Gastroesophageal sphincter (tissue), 4 donors: Measurements from ENCODE around the gene GPLD1. TPM values are rescaled to one million over a fixed set of nuclear protein-coding genes. Genes with fewer than 3 reads are reported as not detected.

Source experiments
- ATAC-seq: fragments of 150-250 bp; one replicate; pipeline ENCODE4 v1.9.1; 2016; ENCODE audit warnings: mild to moderate bottlenecking, moderate library complexity
- H3K27ac ChIP-seq, 4 donors: fragments of 200-600 bp; sonication (generic) in 3 of 4; 1 replicate in 3 of 4; 2 replicates in 1 of 4; pipeline ENCODE4 v1.5.1; 2016 to 2019
- H3K27me3 ChIP-seq: fragments of 200-600 bp; sonication (generic); one replicate; pipeline ENCODE4 v1.5.1; 2019
- H3K36me3 ChIP-seq, 2 donors: fragments of 200-600 bp; sonication (generic); one replicate each; pipeline ENCODE4 v1.5.1; 2019; ENCODE audit warnings: control low read depth in 1 of 2
- H3K4me1 ChIP-seq, 3 donors: fragments of 200-600 bp; sonication (generic); 1 replicate in 2 of 3; 2 replicates in 1 of 3; pipeline ENCODE4 v1.5.1; 2016 to 2019; ENCODE audit warnings: control low read depth in 2 of 3
- H3K4me3 ChIP-seq, 2 donors: fragments of 200-600 bp; sonication (generic); one replicate each; pipeline ENCODE4 v1.5.1; 2019; ENCODE audit warnings: mild to moderate bottlenecking in 1 of 2, moderate library complexity in 1 of 2
- H3K9me3 ChIP-seq, 3 donors: fragments of 200-600 bp; sonication (generic); one replicate each; pipeline ENCODE4 v1.5.1; 2017 to 2019; ENCODE audit warnings: control low read depth in 2 of 3
- EP300 ChIP-seq: sonication (generic); formaldehyde crosslinking; IDR thresholded peaks from one replicate; pipeline ENCODE4 v1.6.1; 2017; ENCODE audit warnings: antibody characterized with exemption, mild to moderate bottlenecking
- POLR2A ChIP-seq, 2 donors: fragments of 450-650 bp; IDR thresholded peaks; one replicate each; pipeline ENCODE4 v1.6.1; 2017; ENCODE audit warnings: antibody characterized with exemption in 2 of 2, mild to moderate bottlenecking in 2 of 2, moderate library complexity in 1 of 2
- POLR2AphosphoS5 ChIP-seq: sonication (generic); formaldehyde crosslinking; IDR thresholded peaks from one replicate; pipeline ENCODE4 v1.6.1; 2017; ENCODE audit warnings: antibody characterized with exemption
- WGBS, 2 donors: methylation state at CpG; one replicate each; pipeline ENCODE4 v1.1.5; 2018; ENCODE audit warnings: low coverage in 1 of 2; 5-methylcytosine and 5-hydroxymethylcytosine counted together
- total RNA-seq, 4 donors: library from RNA; depleted of rRNA; stranded (reverse); fragments of >200 nt; gene quantifications; one replicate each; pipeline ENCODE4 v1.1.0, GENCODE V29; 2016
- TF ChIP-seq, protein P1 (sequence below), 4 experiments: fragments of 200-600 bp in 2 of 4; fragments of 450-650 bp in 2 of 4; sonication (generic) in 1 of 4; IDR thresholded peaks; one replicate each; pipeline ENCODE4 v1.5.1; 2017 to 2019; ENCODE audit warnings: antibody characterized with exemption in 4 of 4, mild to moderate bottlenecking in 2 of 4, moderate library complexity in 2 of 4

GPLD1 gene
- total RNA-seq, 4 donors from 2014 or later, result 3.8 to 7.8 (median 5.6) TPM

GRCh38 chr6:24378473-24379097 lies 110.8 kb downstream of the GPLD1 start:
- no peaks in the 10 kb centered on the region for H3K9me3 ChIP-seq
- H3K36me3 ChIP-seq, result no peaks in the 10 kb centered on the region
- TF ChIP-seq POLR2A (IDR thresholded peaks at IDR 0.05), result no peak
- TF ChIP-seq POLR2AphosphoS5, result no peak
- TF ChIP-seq, protein P1, sequence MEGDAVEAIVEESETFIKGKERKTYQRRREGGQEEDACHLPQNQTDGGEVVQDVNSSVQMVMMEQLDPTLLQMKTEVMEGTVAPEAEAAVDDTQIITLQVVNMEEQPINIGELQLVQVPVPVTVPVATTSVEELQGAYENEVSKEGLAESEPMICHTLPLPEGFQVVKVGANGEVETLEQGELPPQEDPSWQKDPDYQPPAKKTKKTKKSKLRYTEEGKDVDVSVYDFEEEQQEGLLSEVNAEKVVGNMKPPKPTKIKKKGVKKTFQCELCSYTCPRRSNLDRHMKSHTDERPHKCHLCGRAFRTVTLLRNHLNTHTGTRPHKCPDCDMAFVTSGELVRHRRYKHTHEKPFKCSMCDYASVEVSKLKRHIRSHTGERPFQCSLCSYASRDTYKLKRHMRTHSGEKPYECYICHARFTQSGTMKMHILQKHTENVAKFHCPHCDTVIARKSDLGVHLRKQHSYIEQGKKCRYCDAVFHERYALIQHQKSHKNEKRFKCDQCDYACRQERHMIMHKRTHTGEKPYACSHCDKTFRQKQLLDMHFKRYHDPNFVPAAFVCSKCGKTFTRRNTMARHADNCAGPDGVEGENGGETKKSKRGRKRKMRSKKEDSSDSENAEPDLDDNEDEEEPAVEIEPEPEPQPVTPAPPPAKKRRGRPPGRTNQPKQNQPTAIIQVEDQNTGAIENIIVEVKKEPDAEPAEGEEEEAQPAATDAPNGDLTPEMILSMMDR (IDR thresholded peaks at IDR 0.05), result no peak
- no peak for TF ChIP-seq EP300
- H3K27me3 ChIP-seq, result no peaks in the 10 kb centered on the region
- H3K4me1 ChIP-seq, result no peaks in the 10 kb centered on the region
- WGBS, 2 donors, result 67% methylated on average over 1 of the region's 1 CpG; no CpG with 5 or more reads in 1 of the 2 donors
- no peak overlapping the region for H3K27ac ChIP-seq
- no peak for ATAC-seq
- H3K4me3 ChIP-seq, result no peak overlapping the region

Other genes with a start within 250 kb of the GPLD1 start
- under 1 TPM in 1 of 4 donors, not detected in 3; 0.15 TPM for gene DCDC2, start 131.5 kb downstream of the GPLD1 start, total RNA-seq
- 10 to 100 TPM; 23.0 to 41.6 (median 30.6) TPM for gene MRS2, start 86.6 kb downstream of the GPLD1 start, total RNA-seq
- 1 to 10 TPM; 1.5 to 3.4 (median 3.1) TPM for gene ALDH5A1, start 5.4 kb upstream of the GPLD1 start, total RNA-seq
- gene KIAA0319, start 156.6 kb upstream of the GPLD1 start, total RNA-seq, result under 1 TPM in 1 of 4 donors, not detected in 3; 0.27 TPM
- gene TDP2, start 177.3 kb upstream of the GPLD1 start, total RNA-seq, result 10 to 100 TPM; 29.2 to 53.1 (median 42.2) TPM
- gene ACOT13, start 177.5 kb upstream of the GPLD1 start, total RNA-seq, result 1 to 10 TPM; 3.4 to 8.9 (median 6.8) TPM
- gene C6orf62, start 229.6 kb upstream of the GPLD1 start, total RNA-seq, result 10 to 100 TPM; 32.8 to 65.8 (median 45.2) TPM